ENCODE measurements around the gene TMEM221.

DNA sequence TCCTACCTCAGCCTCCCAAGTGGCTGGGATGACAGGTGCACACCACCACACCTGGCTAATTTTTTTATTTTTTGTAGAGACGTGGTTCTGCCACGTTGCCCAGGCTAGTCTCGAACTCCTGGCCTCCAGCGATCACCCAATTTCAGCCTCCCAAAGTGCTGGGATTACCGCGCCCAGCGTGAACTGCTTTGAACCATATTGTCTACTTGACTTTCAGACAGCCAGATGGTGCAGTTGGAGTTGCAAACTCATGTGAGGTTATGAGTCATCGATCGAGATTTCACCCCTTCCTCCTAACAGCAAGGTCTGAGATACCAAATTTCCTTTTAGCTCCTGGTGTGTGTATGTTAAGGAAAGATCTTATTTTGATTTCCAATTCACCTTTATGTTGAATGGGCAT is 24.6 kb upstream of the TMEM221 start:
- TF ChIP-seq, protein P1, sequence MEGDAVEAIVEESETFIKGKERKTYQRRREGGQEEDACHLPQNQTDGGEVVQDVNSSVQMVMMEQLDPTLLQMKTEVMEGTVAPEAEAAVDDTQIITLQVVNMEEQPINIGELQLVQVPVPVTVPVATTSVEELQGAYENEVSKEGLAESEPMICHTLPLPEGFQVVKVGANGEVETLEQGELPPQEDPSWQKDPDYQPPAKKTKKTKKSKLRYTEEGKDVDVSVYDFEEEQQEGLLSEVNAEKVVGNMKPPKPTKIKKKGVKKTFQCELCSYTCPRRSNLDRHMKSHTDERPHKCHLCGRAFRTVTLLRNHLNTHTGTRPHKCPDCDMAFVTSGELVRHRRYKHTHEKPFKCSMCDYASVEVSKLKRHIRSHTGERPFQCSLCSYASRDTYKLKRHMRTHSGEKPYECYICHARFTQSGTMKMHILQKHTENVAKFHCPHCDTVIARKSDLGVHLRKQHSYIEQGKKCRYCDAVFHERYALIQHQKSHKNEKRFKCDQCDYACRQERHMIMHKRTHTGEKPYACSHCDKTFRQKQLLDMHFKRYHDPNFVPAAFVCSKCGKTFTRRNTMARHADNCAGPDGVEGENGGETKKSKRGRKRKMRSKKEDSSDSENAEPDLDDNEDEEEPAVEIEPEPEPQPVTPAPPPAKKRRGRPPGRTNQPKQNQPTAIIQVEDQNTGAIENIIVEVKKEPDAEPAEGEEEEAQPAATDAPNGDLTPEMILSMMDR (IDR thresholded peaks at IDR 0.05): no peak
- no peak for TF ChIP-seq POLR2AphosphoS5 (IDR thresholded peaks at IDR 0.05; ENCODE audit: low read depth, low read length)
